ENCODE data around the gene MAML2. TPM values are rescaled to one million over a fixed set of nuclear protein-coding genes. Genes with fewer than 3 reads are reported as not detected.

Gene MAML2
- total RNA-seq, 1 experiment from 2014 or later = 28.3 TPM

- CTCF ChIA-PET = no interaction called here
- H3K27me3 ChIP-seq (ENCODE audit: insufficient read depth, low read depth) = no peaks in the 10 kb centered on the region
- BruUV-seq (replicated peaks) = no TSS peak
- H3K4me2 ChIP-seq = peak overlapping the region; percentile 25
- H3K27ac ChIP-seq = peak overlapping the region; percentile 65
- H3K36me3 ChIP-seq (ENCODE audit: low read depth) = peaks cover 13% of the 10 kb centered on the region; the same call in 1 of the 2 replicates
- H3K4me1 ChIP-seq (replicated peaks; ENCODE audit: insufficient read depth) = peaks cover 33% of the 10 kb centered on the region
- peaks cover 91% of the 10 kb centered on the region for H3K79me2 ChIP-seq (ENCODE audit: low read depth)
- intact Hi-C loops (cut with micrococcal nuclease; ENCODE audit: unreplicated experiment) = no loop called here
- no peak for TF ChIP-seq EZH2 (IDR thresholded peaks at IDR 0.05; ENCODE audit: low read depth)
- H3K4me3 ChIP-seq = no peak overlapping the region
- POLR2A ChIA-PET (ENCODE audit: unreplicated experiment) = interaction anchor here (0.6 kb wide), 2 partner anchors 52 to 170 kb away, joined by 3 to 7 read pairs; no protein-coding TSS in a partner anchor
- H3F3A ChIP-seq (ENCODE audit: insufficient read depth, low read depth) = peaks cover 32% of the 10 kb centered on the region
- H3K9me2 ChIP-seq (ENCODE audit: insufficient read depth) = no peaks in the 10 kb centered on the region
- no peak overlapping the region for H2AFZ ChIP-seq
- peak in 1 of 2 experiments; percentile 87 for DNase-seq
- no peaks in the 10 kb centered on the region for H3K9me3 ChIP-seq (ENCODE audit: insufficient read depth, low read depth)
- H4K20me1 ChIP-seq (ENCODE audit: insufficient read depth) = no peaks in the 10 kb centered on the region
Measured at GRCh38 chr11:96207459-96208449, 135.2 kb downstream of the MAML2 start.

GRCh38 chr11:96206955-96207354 is 136.0 kb downstream of the MAML2 start:
- Histone ChIP-seq H3K9me2 (ENCODE audit: insufficient read depth) (no peaks in the 10 kb centered on the region), H2AFZ (no peak overlapping the region), H3K4me3 (no peak overlapping the region), H4K20me1 (ENCODE audit: insufficient read depth) (no peaks in the 10 kb centered on the region), H3K27me3 (ENCODE audit: insufficient read depth, low read depth) (no peaks in the 10 kb centered on the region), H3K27ac (peak overlapping the region; percentile 65), H3K36me3 (ENCODE audit: low read depth) (peaks cover 13% of the 10 kb centered on the region; the same call in 1 of the 2 replicates), H3F3A (ENCODE audit: insufficient read depth, low read depth) (peaks cover 30% of the 10 kb centered on the region), H3K9me3 (ENCODE audit: insufficient read depth, low read depth) (no peaks in the 10 kb centered on the region), H3K4me2 (peak overlapping the region; percentile 25), H3K79me2 (ENCODE audit: low read depth) (peaks cover 90% of the 10 kb centered on the region), H3K4me1 (replicated peaks; ENCODE audit: insufficient read depth) (peaks cover 25% of the 10 kb centered on the region)
- CTCF ChIA-PET = no interaction called here
- no peak for DNase-seq
- no TSS peak for BruUV-seq (replicated peaks)
- POLR2A ChIA-PET (ENCODE audit: unreplicated experiment) = no interaction called here
- TF ChIP-seq CTCF (conservative IDR thresholded peaks at IDR 0.05) (no peak), EZH2 (IDR thresholded peaks at IDR 0.05; ENCODE audit: low read depth) (no peak)
- intact Hi-C loops (cut with micrococcal nuclease; ENCODE audit: unreplicated experiment) = no loop called here

GRCh38 chr11:96205460-96205809 is 137.6 kb downstream of the MAML2 start:
- Histone ChIP-seq H3K9me2 (ENCODE audit: insufficient read depth) (no peaks in the 10 kb centered on the region), H3F3A (ENCODE audit: insufficient read depth, low read depth) (peaks cover 34% of the 10 kb centered on the region), H2AFZ (no peak overlapping the region), H4K20me1 (ENCODE audit: insufficient read depth) (no peaks in the 10 kb centered on the region), H3K9me3 (ENCODE audit: insufficient read depth, low read depth) (no peaks in the 10 kb centered on the region), H3K27me3 (ENCODE audit: insufficient read depth, low read depth) (no peaks in the 10 kb centered on the region), H3K27ac (no peak overlapping the region), H3K4me1 (replicated peaks; ENCODE audit: insufficient read depth) (peaks cover 30% of the 10 kb centered on the region), H3K36me3 (ENCODE audit: low read depth) (peaks cover 16% of the 10 kb centered on the region; the same call in 1 of the 2 replicates), H3K79me2 (ENCODE audit: low read depth) (peaks cover 85% of the 10 kb centered on the region), H3K4me2 (no peak overlapping the region), H3K4me3 (no peak overlapping the region)
- TF ChIP-seq EZH2 (IDR thresholded peaks at IDR 0.05; ENCODE audit: low read depth) = no peak
- no peak for TF ChIP-seq CTCF (conservative IDR thresholded peaks at IDR 0.05)
- BruUV-seq (replicated peaks) = no TSS peak
- intact Hi-C loops (cut with micrococcal nuclease; ENCODE audit: unreplicated experiment) = no loop called here
- no peak for DNase-seq
- POLR2A ChIA-PET (ENCODE audit: unreplicated experiment) = no interaction called here
- CTCF ChIA-PET = interaction anchor here (0.6 kb wide), 1 partner anchor 219 kb away, joined by 3 read pairs; no protein-coding TSS in a partner anchor

Data from PC-9 (cell line).